Measurements from ENCODE around the gene ALLC.

DNA sequence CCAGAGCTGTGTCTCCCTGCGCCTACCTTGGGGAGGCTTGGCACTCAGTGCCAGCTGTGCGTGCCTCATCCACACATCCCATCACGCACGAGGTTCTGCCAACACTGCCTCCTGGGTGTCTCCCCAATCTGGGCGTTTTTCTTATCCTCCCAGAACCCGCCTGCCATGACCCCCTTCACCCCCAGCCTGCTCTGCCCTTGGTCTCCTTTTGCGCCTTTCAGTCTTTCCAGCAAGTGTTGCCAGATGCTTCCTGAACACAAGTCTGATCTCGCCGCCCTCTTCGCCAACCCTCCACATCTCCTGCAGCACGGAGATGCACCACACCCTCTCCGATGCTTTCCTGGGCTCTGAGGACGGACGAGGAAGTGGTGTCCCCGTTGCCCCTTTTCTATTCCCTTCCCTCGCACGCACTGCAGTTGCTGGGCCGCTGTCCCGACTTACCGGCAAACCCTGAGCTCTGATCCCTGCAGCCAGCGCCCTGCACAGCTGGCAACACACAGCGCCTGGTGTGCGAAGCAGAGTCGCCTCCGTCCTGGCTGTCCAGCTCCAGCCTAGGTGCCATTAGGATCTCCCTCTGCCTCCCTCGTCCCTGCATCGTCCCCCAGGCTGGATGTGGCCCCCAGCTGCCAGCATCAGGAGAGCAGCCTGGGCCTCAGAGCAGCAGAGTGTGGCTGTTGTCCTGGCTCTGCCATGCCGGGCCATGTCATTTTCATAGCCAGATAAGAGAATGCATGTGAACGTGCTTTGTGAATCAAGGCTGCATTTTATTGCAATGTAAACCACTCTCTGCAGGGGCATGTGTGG lies 22.6 kb upstream of the ALLC start:
- TF ChIP-seq, protein P1, sequence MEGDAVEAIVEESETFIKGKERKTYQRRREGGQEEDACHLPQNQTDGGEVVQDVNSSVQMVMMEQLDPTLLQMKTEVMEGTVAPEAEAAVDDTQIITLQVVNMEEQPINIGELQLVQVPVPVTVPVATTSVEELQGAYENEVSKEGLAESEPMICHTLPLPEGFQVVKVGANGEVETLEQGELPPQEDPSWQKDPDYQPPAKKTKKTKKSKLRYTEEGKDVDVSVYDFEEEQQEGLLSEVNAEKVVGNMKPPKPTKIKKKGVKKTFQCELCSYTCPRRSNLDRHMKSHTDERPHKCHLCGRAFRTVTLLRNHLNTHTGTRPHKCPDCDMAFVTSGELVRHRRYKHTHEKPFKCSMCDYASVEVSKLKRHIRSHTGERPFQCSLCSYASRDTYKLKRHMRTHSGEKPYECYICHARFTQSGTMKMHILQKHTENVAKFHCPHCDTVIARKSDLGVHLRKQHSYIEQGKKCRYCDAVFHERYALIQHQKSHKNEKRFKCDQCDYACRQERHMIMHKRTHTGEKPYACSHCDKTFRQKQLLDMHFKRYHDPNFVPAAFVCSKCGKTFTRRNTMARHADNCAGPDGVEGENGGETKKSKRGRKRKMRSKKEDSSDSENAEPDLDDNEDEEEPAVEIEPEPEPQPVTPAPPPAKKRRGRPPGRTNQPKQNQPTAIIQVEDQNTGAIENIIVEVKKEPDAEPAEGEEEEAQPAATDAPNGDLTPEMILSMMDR (IDR thresholded peaks at IDR 0.05; ENCODE audit: low read depth, low read length), result no peak
- TF ChIP-seq EZH2phosphoT487 (IDR thresholded peaks at IDR 0.05; ENCODE audit: low read depth), result no peak
